GM19351 (cell line): ENCODE results near the gene SNF8.
A peak's percentile ranks its signal among the peaks of the same experiment; 100 is the strongest.
"Not testable (repeated sequence)": the region's sequence is repeated elsewhere in the genome, so short reads cannot be mapped to it uniquely, and the experiment has no call there.

Source experiments
- ATAC-seq: cut with Tn5 transposase; IDR thresholded peaks from one replicate; pipeline ENCODE4 v1.9.1; 2021; ENCODE audit warnings: mild to moderate bottlenecking, moderate library complexity; ENCODE audit not compliant: unreplicated experiment

SNF8 gene

DNA sequence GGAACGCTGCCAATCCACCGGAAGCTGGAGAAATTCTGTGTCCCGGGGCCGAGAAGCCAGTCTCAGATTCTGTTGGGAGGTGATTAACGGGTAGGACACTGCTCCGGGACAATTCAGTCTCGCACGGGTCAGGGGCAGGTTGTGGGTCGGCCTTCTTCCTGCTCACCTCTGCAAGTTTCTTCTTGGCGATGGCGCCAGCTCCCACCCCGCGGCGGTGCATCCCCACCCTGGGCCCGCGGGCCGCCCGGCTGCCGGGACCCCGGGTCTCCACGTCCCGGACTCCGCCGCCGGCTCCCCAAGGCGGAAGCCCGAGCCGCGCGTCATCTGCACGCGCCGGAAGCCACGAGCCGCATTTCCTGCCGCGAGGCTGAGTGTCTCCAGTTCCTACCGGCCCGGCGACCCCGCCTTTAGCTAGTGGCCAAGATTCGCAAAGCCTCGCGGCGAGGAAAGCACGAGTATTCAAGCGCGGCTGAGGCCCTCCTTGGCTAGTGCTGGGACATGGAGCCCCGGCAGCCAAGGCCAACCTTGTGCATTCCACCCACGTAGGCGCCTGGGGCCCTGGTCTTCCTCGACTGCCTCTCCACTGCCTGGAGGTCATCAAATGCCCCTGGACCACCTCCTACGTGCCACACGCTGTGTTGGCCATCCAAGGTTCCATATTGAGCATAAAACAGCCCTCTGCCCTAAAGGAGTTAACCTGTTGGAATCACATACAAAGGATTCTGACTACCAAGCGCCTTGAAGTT, at the start of gene SNF8:
TSS of gene SNF8 (minus strand) at position 328 of the 746 bp plus-strand sequence. CDS start at position 220, 108 bp downstream.
- ATAC-seq, result peak; percentile 84

DNA sequence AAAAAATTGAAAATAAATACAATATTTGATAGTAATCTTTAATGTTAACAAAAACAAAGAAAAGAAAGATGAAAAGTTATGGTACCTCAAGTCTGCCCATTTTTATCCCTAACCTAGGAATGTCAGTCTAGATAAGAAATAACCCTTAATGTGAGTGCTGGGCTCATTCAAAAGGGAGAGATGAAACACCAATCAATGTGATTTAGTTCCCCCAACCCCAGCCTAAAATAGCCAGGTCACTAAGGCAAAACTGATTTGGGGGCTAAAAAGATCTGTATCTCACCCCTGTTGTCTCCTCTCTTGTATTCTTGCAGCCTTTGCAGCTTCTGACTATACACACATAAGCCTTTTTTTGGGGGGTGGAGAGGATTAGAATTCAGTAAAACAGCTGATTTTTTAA, 49.3 kb upstream of the SNF8 start:
- no peak for ATAC-seq

DNA sequence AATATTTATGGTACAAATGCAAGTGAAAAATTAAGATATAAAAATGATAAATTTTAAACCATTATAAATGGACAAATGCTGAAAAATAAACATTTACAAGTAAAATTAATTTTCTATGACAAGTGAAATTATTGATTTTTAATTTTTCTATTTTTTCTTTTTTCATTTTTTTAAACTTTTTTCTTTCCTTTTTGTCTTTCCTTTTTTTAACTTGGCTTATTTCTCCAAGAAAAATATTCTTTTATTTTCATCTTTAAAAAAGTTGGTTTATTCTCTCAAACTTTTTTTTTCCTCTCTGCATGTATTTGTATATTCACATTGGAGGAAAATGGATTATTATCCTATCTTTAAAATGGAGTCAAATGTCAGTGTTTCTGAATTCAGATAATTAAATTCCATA, 48.7 kb upstream of the SNF8 start:
- no peak for ATAC-seq

DNA sequence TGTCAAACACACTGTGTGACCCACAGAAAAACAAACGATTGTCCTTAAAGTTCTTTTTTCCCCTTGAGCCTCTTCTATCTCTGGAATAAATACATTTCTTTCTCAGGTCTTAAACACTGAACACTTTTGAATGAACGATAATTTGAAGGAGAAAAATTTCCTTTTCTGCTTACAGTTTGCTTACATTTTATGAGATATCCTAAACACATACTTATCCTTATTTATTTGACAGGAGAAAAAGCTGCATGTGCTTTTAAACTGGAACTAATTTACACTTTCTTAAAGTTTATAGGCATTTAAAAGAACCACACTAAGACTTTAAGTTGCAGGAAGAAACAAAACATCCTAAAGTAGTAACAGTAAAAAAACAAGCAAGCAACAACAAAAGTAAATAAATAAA, 47.8 kb upstream of the SNF8 start:
- no peak for ATAC-seq

GRCh38 chr17:48990882-48991357, 46.3 kb upstream of the SNF8 start:
- ATAC-seq, result no peak

GRCh38 chr17:48989100-48989499, 44.5 kb upstream of the SNF8 start:
- no peak for ATAC-seq

GRCh38 chr17:48985436-48986245, 41.0 kb upstream of the SNF8 start:
- no peak for ATAC-seq

DNA sequence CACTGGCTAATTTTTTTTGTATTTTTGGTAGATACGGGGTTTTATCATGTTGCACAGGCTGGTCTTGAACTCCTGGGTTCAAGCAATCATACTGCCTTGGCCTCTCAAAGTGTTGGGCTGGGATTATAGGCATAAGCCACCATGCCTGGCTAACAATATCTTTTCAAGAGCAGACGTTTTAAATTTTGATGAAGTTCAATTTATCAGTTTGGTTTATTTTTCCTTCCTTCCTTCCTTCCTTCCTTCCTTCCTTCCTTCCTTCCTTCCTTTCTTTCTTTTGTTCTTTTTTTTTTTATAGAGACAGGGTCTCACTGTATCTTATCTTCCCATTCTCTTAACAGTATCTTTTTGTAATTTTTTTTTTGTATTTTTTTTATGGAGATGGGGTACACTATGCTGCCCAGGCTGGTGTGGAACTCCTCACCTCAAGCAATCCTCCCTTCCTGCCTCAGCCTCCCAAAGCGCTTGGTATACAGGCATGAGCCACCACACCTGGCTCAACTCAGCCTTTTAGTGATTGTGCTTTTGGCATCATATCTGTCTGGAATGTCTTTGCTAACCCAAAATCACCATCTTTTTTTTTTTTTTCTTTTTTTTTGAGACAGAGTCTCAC, 37.4 kb upstream of the SNF8 start:
- no peak for ATAC-seq

DNA sequence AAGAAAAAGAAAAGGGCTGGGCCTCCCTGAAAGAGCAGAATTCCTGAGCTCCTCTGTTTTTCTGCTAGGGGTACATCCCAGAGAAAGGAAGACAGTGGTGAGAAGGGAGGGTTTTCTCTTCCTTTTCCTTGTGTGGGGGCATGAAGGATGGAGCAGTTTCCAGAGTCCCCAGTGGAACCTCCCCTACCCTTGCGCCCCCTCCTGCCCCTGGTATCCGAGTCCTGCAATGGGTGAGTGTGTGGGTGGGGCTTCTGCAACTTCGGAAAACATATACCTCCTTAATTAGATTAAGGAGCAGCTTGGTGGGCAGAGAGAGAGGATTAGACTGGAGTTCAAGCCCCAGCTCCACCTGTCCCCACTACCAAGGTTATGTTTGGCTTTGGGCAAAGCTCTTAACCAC, 29.2 kb upstream of the SNF8 start:
- no peak for ATAC-seq

DNA sequence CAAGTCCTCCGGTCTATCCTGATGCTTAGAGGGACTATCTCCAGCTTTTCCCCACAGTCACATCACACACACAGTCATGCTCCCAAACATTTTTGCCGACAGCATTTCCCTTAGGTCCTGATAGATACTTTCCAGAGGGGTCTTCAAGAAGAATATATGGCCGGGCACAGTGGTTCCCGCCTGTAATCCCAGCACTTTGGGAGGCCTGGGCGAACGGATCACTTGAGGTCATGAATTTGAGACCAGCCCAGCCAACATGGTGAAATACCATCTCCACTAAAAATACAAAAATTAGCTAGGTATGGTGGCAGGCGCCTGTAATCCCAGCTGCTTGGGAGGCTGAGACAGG, 28.1 kb upstream of the SNF8 start:
- ATAC-seq, result no peak

DNA sequence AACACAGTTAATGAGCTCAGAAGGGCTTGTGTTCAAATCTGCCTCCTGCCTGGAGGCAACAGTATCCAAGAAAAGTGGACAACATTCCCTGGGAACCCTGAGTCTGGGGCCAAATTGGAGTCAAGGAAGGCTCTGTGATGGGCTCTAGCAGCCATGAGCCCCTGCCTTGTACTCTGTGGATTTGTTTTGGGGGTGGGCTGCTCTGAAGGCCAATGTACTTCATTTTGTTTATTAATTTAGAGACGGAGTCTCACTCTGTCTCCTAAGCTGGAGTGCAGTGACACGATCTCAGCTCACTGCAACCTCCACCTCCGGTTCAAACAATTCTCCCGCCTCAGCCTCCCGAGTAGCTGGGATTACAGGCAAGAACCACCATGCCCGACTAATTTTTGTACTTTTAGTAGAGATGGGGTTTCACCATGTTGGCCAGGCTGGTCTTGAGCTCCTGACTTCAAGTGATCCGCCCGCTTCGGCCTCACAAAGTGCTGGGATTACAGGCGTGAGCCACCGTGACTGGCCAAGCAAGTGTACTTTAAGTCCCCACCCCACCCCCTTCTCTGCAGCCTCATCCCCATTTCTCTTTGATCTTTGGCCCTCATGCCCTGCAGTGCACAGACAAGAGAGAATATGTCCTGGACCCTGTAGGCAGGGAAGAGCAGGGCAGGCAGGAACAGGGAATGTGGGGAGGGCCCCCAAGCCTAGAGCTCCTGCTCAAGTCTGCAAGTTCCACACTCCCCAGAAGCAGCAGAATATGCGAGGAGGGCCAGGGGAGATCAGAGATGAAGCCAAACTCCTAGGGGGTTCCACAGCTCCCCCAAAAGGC, 26.4 kb upstream of the SNF8 start:
- ATAC-seq, result no peak

- ATAC-seq, result no peak
Observed at GRCh38 chr17:48970224-48970623, 25.6 kb upstream of the SNF8 start.

DNA sequence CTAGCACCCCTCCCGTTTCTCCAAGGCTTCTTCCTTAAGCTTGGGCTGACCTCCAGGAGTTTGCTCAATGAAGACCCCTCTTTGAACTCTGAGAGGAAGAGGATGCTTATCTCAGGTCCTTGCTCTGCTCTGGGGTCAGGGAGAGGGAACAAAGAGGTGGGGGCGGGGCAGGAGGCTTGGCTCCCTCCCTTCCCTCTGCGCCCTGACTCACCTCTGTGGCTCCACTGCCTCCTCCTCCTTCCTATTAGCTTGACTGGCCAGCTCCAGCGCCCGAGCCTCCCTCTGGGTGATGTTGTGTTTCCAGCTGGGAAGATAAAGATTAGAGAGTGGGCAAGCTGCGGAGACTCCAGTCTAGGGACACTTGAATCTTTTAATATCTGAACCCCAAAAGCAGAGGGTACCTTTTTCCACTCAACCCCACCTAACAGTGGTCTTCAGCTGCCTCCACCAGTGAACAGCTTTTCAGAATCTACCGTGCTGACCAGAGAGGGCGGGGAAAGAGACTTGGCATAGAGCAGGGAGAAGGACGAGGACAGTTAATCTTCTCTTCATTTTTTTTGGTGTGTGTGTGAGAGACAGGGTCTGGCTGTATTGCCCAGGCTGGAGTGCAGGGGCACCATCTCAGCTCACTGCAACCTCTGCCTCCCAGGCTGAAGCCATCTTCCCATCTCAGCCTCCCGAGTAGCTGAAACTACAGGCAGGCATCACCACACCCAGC, 17.0 kb upstream of the SNF8 start:
- ATAC-seq, result no peak

- no peak for ATAC-seq
Observed at GRCh38 chr17:48960834-48961515, 16.3 kb upstream of the SNF8 start.

GRCh38 chr17:48954300-48954755, 9.7 kb upstream of the SNF8 start:
- ATAC-seq, result no peak

GRCh38 chr17:48952904-48953303, 8.3 kb upstream of the SNF8 start:
- ATAC-seq, result peak; percentile 47

GRCh38 chr17:48951572-48951971, 6.9 kb upstream of the SNF8 start:
- ATAC-seq, result no peak

DNA sequence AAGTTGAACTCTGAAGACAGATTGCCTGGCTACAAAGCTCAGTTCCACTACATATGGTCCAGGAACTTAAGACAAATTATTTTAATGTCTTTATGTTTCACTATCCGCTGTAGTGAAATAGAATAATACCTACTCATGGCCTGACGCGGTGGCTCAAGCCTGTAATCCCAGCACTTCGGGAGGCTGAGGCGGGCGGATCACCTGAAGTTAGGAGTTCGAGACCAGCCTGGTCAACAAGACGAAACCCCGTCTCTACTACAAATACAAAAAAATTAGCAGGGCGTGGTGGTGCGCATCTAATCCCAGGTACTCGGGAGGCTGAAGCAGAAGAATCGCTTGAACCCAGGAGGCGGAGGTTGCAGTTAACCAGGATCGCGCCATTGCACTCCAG, 614 bp upstream of the SNF8 start:
- not testable (repeated sequence) for ATAC-seq

GRCh38 chr17:48933035-48933434, 11.6 kb downstream of the SNF8 start:
- ATAC-seq, result no peak

DNA sequence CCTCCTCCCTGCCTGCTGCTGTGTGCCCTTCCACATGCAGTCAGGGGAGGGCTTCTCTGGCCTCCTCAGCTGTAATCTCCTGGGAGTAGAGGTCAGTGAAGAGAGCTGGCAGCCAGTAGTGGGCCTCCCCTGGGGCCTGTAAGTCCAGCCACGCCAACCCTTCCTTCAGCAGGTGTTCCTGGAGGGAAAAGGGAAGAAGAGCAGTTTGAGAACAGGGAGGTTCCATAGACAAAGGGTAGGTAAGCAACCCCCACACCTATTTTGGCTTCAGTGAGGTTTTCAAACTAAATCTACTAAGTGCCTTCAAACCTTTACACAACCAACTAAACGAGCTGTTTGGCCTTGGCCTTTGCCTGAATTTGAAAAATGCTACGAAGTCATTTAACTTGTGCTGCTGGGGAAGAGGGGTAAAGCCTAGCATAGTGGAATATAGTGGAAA, 14.2 kb downstream of the SNF8 start:
- no peak for ATAC-seq
